ENCODE data around the gene ATP5F1A. TPM values are rescaled to one million over a fixed set of nuclear protein-coding genes. Genes with fewer than 3 reads are reported as not detected.
"Not testable (repeated sequence)": the region's sequence is repeated elsewhere in the genome, so short reads cannot be mapped to it uniquely, and the experiment has no call there.

The ATP5F1A gene
- total RNA-seq, 4 donors from 2014 or later = 355 to 540 (median 419) TPM

- intact Hi-C loops (cut with DNase I; ENCODE audit: low total_unique reads) = no loop called here
- WGBS, 2 donors = 94% methylated on average over 8 of the region's 8 CpGs
- no peak for TF ChIP-seq POLR2A (IDR thresholded peaks at IDR 0.05)
- no peak for TF ChIP-seq CTCF (IDR thresholded peaks at IDR 0.05)
- H3K4me3 ChIP-seq (ENCODE audit: low read depth, poor library complexity, severe bottlenecking) = no peak overlapping the region
- peak in 1 of 2 donors; percentile 75 for DNase-seq (ENCODE audit: low spot score in 2 of 2)
Measured at GRCh38 chr18:46099463-46099862, 1.4 kb upstream of the ATP5F1A start.

- no peak overlapping the region for H3K4me3 ChIP-seq (ENCODE audit: low read depth, poor library complexity, severe bottlenecking)
- intact Hi-C loops (cut with DNase I; ENCODE audit: low total_unique reads) = no loop called here
- WGBS, 2 donors = 16 to 22% methylated on average over 14 to 16 of the region's 16 CpGs
- TF ChIP-seq CTCF (IDR thresholded peaks at IDR 0.05) = no peak
- TF ChIP-seq POLR2A (IDR thresholded peaks at IDR 0.05) = no peak
- DNase-seq (ENCODE audit: low spot score in 2 of 2) = no peak
Measured at GRCh38 chr18:46098616-46098933, 479 bp upstream of the ATP5F1A start.

- WGBS, 2 donors = 0 to 1% methylated on average over 8 of the region's 8 CpGs
- DNase-seq (ENCODE audit: low spot score in 2 of 2) = no peak
- intact Hi-C loops (cut with DNase I; ENCODE audit: low total_unique reads) = no loop called here
- no peak for TF ChIP-seq POLR2A (IDR thresholded peaks at IDR 0.05)
- TF ChIP-seq CTCF (IDR thresholded peaks at IDR 0.05) = no peak
- peak overlapping the region; percentile 86 for H3K4me3 ChIP-seq (ENCODE audit: low read depth, poor library complexity, severe bottlenecking)
Measured at GRCh38 chr18:46097431-46097800, 680 bp downstream of the ATP5F1A start.

- WGBS, 2 donors = 42 to 58% methylated on average over 22 of the region's 22 CpGs
- H3K4me3 ChIP-seq (ENCODE audit: low read depth, poor library complexity, severe bottlenecking) = peak overlapping the region; percentile 86
- peak in 1 of 2 donors; percentile 84 for DNase-seq (ENCODE audit: low spot score in 2 of 2)
- intact Hi-C loops (cut with DNase I; ENCODE audit: low total_unique reads) = no loop called here
- no peak for TF ChIP-seq POLR2A (IDR thresholded peaks at IDR 0.05)
- no peak for TF ChIP-seq CTCF (IDR thresholded peaks at IDR 0.05)
Measured at GRCh38 chr18:46096651-46097300, 1.3 kb downstream of the ATP5F1A start.

- TF ChIP-seq POLR2A (IDR thresholded peaks at IDR 0.05) = no peak
- no peak for TF ChIP-seq CTCF (IDR thresholded peaks at IDR 0.05)
Measured at GRCh38 chr18:46095532-46095931, 2.6 kb downstream of the ATP5F1A start.

GRCh38 chr18:46088501-46088900, 9.6 kb downstream of the ATP5F1A start:
- WGBS, 2 donors = 86 to 87% methylated on average over 8 of the region's 8 CpGs
- peak in 1 of 2 donors; percentile 59 for DNase-seq (ENCODE audit: low spot score in 2 of 2)
- H3K4me3 ChIP-seq (ENCODE audit: low read depth, poor library complexity, severe bottlenecking); intact Hi-C loops (cut with DNase I; ENCODE audit: low total_unique reads): not testable (repeated sequence)

More at GRCh38 chr18:46095532-46095931, 2.6 kb downstream of the ATP5F1A start:
- DNase-seq (ENCODE audit: low spot score in 2 of 2) = peak in 1 of 2 donors; percentile 68
- H3K4me3 ChIP-seq (ENCODE audit: low read depth, poor library complexity, severe bottlenecking) = no peak overlapping the region
- WGBS, 2 donors = 95 to 97% methylated on average over 10 of the region's 10 CpGs
- intact Hi-C loops (cut with DNase I; ENCODE audit: low total_unique reads) = no loop called here

All from lower leg skin (tissue), 4 donors.